Medulla oblongata (tissue), 1 donor: ENCODE results near the gene NLRP5.
"Not testable (repeated sequence)": the region's sequence is repeated elsewhere in the genome, so short reads cannot be mapped to it uniquely, and the experiment has no call there.

Experiments
- DNase-seq: peaks from one replicate; pipeline ENCODE4 v3.0.0-alpha.2; 2015; ENCODE audit errors: extremely low spot score

The NLRP5 gene

DNA sequence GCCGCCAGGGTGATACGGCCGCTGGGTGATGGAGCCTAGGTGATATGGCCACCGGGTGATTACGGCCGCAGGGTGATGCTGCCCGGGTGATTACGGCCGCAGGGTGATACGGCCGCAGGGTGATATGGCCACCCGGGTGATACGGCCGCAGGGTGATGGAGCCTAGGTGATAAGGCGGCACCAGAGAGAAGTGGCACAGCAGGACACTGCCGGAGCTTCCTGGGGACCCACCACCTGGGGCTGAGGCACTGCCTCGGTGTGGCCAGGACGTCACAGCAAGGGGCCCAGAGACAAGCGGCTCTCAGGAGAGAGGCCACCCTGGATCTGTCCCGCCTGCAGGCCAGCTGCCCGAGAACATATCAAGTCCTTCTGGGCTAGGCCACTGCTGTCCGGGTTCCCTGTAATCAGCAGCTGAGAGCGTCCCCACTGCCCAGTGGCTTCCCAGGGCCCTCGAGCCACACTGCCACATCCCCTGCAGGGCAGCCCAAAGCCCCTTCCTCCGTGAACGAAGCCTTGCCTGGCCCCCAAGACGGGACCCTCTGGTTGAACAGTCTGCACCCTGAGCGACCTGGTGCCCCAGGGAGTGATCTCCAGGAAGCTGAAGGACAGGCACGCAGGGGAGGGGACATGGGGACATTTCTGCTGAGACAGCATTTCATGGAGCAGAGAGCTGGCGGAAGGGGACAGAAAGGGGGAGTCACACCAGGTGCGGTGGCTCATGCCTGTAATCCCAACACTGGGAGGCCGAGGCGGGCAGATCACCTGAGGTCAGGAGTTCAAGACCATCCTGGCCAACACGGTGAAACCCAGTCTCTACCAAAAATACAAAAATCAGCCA, 112.4 kb downstream of the NLRP5 start:
- no peak for DNase-seq

DNA sequence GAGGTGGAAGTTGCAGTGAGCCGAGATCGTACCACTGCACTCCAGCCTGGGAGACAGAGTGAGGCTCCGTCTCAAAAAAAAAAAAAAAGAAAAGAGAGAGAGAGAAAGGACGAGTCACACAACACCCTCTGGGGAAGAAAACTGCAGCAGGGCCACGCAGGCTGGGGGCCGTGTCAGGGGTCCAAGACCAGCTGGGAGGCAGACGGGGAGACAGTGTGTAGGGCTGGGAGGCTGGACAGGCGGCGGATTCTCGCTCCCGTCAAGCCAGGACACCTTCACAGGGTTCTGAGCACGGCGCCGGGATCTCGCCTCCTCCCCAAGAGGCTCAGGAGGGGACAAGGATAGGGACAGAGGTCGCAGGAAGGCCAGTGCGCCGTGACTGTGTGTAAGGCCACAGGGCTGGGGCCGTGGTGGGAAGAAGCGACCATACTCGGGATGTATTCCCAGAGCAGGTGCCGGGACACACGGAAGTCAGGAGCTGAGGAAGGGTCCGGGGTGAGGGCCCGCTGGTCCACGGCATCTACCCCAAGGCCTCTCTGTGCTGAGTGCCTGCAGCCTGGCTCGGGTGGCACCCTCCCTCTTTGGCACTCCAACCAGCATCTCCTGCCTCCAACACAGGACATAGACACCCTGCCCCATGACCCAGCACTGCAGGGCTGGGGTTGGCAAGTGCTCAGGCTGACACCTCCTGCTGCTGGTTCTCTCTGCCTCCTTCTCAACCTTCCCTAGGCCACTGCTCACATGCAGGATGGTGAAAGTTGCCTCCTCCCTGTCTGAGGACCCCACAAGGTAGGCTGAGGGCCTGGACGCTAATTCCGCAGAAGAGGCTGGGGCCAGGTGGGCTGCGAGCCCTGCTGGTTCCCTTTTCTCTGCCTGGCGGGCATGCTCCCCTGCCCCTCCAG, 113.3 kb downstream of the NLRP5 start:
- no peak for DNase-seq

DNA sequence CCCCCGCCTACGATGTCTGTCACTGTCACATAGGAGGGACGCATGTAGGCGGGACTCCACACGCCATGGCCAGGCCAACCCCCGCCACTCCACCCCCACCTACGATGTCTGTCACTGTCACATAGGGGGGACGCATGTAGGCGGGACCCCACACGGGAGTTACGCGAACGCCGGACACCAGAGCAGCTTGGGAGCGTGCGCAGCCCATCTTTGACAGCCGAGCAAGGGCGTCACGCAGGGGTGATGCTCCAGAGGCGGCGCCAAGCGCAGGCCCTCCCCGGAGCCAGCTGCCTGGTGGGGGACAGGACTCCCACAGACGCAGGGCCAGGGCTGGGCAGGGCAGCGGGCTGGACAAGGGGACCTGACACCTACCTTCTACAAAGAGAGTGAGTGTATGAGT, 114.5 kb downstream of the NLRP5 start:
- DNase-seq: no peak

DNA sequence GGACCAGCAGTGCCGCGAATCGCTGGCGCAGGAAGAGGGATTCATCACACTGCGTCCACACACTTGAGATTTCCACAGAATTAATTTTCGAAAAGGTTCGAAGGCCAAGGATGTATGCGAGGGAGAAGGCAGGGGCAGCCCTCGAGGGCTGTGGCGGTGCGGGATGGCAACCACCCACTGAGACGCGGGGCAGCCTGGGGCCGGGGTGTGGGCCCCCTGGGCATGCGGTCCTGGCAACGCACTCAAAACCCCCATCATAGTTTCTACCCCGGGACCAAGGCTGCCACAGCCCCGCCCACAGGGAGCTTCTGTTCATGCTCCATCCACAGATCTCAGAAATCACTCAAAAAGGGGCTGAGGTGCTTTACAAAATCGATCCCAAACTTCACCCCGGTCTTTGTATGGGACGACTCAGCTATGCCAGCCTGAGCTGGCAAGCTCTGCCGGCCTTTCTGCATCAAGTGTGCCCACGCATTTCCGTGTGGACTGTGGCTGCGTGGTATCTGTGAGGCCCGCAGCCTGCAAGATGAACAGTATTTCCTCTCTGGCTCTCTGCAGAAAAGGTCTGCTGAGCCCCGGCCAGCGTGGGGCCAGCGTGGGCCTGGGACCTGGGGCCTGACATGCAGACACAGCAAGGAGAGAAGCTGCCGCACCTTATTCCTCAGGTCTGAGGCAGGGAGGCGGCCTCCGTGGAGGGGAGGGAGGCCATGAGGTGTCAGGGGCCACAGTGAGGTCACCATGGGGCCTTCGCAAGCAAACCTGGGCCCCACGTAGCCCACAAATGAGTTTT, 115.4 kb downstream of the NLRP5 start:
- no peak for DNase-seq

DNA sequence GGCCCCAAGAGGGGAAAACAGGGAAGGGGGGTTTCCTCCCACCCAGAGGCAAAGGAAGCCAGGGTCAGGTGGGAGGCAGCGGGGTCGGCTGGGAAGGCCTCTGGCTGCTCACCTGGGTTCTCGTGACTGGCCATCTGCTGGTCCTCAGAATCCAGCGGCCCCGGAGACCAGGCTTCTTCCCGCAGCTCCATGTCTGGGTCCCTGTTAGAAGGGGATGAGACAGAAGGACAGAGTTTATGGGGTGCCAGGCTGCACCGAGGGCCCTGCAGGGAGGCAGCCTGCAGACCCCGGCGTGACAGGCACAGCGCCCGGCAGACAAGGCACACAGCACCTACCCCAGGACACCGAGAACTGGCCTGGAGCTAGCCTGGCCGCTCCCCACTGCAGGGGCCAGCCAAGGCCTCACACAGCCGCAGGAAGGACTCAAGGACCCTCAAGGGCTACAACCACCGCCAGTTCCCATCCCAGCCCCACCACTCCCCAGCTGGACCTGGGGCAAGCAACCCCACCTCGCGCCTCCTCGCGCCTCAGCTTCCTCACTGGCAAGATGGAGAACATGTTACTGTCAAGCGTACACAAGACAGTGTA, 116.5 kb downstream of the NLRP5 start:
- DNase-seq: no peak

DNA sequence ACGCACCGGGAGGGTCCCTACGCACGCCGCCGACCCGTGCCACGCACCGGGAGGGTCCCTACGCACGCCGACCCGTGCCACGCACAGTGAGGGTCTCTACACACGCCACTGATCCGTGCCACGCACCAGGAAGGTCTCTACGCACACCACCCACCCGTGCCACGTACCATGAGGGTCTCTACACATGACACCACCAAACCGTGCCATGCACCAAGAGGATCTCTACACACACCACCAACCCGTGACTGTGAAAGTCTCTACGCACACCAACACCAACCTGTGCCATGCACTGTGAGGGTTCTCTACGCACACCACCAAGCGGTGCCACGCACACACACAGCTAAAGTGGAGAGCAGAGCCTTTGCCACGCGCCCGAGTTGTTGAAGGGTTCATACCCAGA, 117.8 kb downstream of the NLRP5 start:
- no peak for DNase-seq

DNA sequence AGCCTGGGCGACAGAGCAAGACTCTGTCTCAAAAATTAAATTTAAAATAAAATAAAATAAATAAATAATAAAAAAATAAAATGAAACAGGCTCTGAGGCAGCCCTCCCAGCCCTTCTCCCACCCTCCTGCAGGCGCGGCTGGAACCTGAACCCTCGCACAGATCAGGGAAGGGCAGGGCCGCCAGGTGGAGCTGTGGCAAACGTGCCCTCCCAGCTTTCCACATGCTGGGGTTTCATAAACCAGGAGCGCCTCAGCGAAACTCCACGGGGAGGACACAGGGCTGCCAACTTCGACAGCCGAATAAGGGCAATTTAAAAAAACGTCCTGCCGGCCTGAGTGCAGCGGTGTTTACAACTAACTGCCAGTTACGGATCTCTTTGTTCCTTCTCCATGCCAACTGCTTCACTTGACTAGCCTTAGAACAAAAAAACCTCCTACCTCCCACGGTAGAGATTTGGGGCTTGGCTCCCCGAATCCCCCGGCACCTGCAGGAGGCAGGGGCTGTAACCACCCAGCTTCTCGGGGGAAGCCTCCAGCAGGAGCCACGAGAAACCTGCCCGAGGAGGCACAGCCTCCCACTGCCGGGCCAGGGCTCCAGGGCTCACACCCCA, 118.6 kb downstream of the NLRP5 start:
- DNase-seq: peak; percentile 68

DNA sequence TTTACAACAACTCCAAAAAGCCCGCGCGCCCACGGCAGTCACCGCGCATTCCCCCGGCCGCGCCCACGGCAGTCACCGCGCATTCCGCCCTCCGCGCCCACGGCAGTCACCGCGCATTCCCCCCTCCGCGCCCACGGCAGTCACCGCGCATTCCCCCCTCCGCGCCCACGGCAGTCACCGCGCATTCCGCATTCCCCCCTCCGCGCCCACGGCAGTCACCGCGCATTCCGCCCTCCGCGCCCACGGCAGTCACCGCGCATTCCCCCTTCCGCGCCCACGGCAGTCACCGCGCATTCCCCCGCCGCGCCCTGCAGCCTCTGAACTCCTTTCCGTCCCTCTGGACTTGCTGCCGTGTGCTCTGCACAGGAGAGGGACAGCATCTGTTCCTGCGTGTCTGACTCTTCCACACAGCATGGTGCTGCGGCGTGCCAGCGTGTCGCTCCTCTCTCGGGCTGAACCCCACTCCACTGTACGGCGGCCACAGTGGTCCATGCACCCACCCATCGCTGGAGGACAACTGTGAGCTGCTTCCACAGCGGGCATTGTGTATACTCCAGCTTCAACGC, 119.3 kb downstream of the NLRP5 start:
- not testable (repeated sequence) for DNase-seq

DNA sequence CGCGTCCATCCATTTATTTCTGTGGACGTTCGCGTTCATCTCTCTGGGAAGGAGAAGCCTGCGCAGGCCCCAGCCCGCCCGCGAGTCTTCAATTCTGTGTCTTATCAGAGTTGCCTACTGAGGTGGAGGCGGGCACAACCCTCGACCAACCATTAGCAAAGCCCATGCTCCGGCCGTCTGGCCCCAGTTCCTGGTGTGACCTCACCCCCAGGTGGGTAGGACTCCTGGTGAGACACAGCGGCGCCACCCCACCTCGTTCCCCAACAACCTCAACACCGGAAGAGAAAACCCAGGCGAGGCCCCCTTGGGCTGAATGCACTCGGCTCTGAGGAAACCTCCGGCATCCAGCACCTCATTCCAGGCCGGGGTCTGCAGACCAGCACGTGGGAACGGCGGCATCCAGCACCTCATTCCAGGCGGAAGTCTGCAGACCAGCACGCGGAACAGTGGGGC, 119.8 kb downstream of the NLRP5 start:
- DNase-seq: no peak

DNA sequence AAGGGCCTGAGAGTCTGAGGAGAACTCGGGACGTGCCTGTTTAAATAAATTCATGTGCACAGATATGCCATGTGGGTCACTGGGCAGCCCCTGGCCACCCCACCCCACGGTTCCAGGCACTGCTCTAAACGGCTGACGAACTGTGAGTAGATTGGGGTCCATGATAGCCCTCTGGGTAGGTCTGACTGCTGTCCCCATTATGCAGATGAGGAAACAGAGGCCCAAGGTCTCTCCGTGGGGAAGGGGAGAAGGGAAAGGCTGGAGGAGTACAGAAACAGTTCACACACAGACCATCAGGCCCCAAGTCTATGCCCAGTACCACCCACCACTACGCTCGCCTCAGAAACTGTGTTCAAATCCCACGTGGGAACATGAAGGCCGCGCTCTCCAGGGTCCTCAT, 120.4 kb downstream of the NLRP5 start:
- no peak for DNase-seq

DNA sequence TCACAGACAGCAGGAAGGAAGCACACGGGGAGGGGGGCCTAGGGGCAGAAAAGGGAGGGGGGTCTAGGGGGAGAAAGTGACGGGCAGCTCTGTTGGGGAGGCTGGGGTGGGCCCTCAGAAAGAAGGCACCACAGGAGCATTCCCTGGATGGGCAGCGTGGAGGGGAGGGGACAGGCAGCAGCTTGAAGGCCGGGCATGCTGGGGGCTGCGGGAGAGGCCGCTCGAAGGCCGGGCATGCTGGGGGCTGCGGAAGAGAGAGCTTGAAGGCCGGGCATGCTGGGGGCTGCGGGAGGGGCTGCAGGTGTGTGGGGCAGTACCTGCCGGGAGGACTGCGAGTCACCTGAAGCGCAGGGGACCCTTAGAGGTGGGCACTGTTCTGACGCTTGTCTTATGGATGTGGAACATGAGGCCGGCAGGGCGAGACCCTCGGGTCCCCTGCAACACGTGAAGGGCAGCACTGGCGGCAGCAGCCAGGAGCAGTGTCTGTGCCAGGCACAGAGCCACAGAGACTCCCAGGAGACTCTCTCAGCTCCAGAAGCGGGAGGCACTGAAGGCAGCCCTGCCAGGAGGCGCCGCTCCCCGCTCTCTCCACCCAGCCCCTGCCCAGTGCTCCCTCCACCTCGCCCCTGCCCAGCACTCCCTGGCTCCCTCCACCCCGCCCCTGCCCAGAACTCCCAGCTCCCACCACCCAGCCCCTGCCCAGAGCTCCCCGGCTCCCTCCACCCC, 121.2 kb downstream of the NLRP5 start:
- DNase-seq: peak; percentile 37

DNA sequence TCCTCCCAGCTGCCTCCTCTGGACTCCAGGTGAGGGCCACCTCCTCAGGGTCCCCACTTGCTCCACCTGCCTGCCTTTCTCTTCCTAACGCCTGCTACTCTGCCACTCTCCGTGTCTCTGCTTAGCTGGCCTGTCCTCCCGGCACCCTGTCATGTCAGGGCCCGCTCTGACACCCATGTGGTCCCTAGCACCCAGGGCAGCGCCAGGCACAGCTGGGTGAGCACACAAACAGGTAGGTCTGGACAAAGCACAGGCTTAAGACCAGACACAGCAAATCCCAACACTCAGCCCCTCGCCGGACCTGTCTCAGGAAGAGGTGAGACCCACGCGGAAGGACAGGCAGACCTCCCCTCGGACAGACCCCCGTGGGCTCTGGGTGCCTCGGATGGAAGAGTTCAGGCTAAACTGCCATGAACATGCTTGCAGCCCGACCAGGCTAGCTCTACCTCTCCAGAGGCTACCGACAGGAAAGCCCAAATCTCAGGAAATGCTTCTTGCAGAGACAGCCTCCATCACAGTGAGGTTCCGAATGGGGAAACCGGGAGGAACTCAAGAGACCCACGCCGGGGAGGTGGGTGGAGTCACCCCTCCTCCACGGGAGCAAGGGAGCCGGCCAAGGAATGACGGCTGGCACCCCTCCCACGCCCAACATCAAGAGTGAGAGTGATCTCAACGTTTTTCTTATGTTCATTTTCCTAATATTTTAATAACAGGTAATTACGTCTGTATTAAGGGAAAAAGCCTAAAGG, 122.0 kb downstream of the NLRP5 start:
- DNase-seq: no peak

DNA sequence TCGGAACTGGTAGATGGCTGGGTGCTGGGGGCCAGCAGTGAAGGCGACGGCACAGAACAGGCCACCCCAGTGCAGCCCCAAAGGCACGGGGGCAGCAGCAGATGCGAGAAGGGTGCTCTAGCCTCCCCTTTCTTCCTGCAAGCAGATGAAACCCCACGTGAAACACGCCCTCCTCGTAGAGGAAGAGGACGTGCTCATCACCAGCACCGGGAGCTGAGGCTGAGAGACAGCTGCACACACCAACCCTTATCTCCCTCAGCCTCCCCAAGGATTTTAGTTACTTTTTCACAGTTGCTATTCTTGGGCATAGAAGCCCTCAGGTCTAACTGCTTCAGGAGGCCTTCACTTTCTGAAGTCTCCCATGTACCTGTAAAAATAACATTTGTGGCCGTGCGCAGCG, 122.7 kb downstream of the NLRP5 start:
- DNase-seq: no peak

DNA sequence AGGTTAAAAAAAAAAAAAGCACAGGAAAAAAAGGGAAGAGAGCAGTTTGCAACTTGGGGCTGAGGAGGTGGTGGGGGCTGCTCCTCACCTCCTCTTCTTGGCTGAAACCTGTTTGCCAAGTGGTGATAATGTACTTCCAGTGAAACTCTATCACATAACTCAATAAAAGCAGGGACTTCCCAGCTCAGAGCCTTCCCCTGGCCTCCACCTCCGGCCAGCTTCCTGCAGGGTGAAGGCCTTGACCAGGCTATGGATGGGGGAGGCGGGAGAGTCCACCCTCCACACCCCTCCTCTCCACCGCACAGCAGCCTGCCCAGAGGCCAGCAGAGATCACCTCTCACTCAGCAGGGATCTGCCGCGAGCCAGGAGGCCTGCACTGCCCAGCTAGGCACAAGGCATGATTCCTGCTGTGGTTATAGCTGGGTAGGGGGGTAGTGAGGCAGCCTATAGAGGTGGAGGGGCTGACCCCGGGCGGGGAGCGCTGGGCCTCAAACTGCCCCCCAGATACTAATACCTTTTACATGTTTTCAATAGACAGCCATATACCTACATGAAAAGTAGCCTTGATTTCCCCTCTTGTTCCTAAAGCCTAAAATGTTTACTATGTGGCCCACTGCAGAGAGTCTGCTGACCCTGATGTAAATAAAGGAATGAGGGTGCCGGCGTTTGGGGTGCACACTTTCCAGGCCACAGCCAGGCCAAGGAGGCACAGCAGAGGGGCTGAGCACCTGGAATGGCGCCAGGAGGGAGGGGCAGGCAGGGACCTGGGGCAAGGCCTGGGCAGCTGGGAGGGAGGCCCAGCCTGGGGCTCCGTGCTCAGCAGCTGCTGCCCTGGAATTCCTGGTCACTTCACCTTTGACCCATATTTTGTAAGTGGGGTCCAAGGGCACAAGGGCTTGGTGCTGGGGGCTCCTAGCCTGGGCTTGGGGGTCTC, 124.2 kb downstream of the NLRP5 start:
- DNase-seq: no peak
